Lower leg skin (tissue), 4 donors: Measurements from ENCODE around the gene LYZL4. TPM values are rescaled to one million over a fixed set of nuclear protein-coding genes. Genes with fewer than 3 reads are reported as not detected.

Experiments used
- DNase-seq, 2 donors: peaks; one replicate each; pipeline ENCODE4 v3.0.0-alpha.2; 2019; ENCODE audit warnings: low spot score in 2 of 2
- H3K4me3 ChIP-seq: fragments of 200-600 bp; sonication (generic); 2 replicates; pipeline ENCODE4 v1.5.1; 2017; ENCODE audit warnings: mild to moderate bottlenecking, low read depth; ENCODE audit not compliant: poor library complexity, severe bottlenecking
- CTCF ChIP-seq, 3 donors: fragments of 450-650 bp; IDR thresholded peaks; one replicate each; pipeline ENCODE4 v1.5.1; 2016; ENCODE audit warnings: antibody characterized with exemption in 3 of 3, mild to moderate bottlenecking in 3 of 3, moderate library complexity in 2 of 3
- POLR2A ChIP-seq, 2 donors: fragments of 450-650 bp; IDR thresholded peaks; one replicate each; pipeline ENCODE4 v1.6.1; 2016 to 2017; ENCODE audit warnings: antibody characterized with exemption in 2 of 2, mild to moderate bottlenecking in 1 of 2, moderate library complexity in 1 of 2
- WGBS, 2 donors: methylation state at CpG; one replicate each; pipeline ENCODE4 v1.1.5; 2018; 5-methylcytosine and 5-hydroxymethylcytosine counted together
- intact Hi-C: fragments of 100-400 bp; cut with DNase I; formaldehyde crosslinking; loops from one replicate; pipeline ENCODE4 v1.15.0; 2023; ENCODE audit warnings: low total_unique reads
- total RNA-seq, 4 donors: library from RNA; depleted of rRNA; stranded (reverse); fragments of >200 nt; gene quantifications; one replicate each; pipeline ENCODE4 v1.1.0, GENCODE V29; 2016

Gene LYZL4
- total RNA-seq, 4 donors from 2014 or later = not detected

DNA sequence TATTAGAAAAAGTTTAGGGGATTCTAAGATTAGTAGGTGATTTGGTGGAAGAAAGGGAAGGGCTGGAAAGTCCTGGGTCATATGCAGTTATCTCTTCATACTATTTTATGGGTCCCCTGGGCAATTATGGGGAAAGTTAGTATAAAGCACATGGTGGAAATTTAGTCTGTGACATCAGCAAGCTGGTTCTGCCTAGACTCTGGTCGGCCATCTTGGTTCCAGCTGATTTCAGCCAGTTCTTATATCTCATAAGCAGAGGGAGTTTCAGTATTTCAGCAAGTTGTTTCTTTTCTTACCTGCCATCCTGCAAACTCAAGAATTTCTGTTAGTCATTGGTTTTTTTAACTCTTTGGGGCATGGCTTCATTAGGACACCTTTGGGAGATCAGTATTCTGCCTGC, 1.0 kb upstream of the LYZL4 start:
- 77 to 83% methylated on average over 1 of the region's 1 CpG for WGBS, 2 donors
- TF ChIP-seq CTCF (IDR thresholded peaks at IDR 0.05) (no peak), POLR2A (IDR thresholded peaks at IDR 0.05) (no peak)
- intact Hi-C loops = no loop called here
- no peak overlapping the region for H3K4me3 ChIP-seq
- no peak for DNase-seq

GRCh38 chr3:42408156-42408555, 2.3 kb downstream of the LYZL4 start:
- DNase-seq = peak in 1 of 2 donors; percentile 54
- intact Hi-C loops = no loop called here
- no peak overlapping the region for H3K4me3 ChIP-seq
- WGBS, 2 donors = 77 to 79% methylated on average over 2 of the region's 2 CpGs
- TF ChIP-seq POLR2A (IDR thresholded peaks at IDR 0.05) (no peak), CTCF (IDR thresholded peaks at IDR 0.05) (no peak)

- TF ChIP-seq CTCF (IDR thresholded peaks at IDR 0.05) = no peak
- no peak for TF ChIP-seq POLR2A (IDR thresholded peaks at IDR 0.05)
- 87 to 88% methylated on average over 14 of the region's 14 CpGs for WGBS, 2 donors
- intact Hi-C loops = no loop called here
- peak in 1 of 2 donors; percentile 53 for DNase-seq
- no peak overlapping the region for H3K4me3 ChIP-seq
These were observed 3.5 kb downstream of the LYZL4 start for GRCh38 chr3:42406727-42407450.

GRCh38 chr3:42405857-42406256, 4.6 kb downstream of the LYZL4 start:
- 95 to 98% methylated on average over 7 of the region's 7 CpGs for WGBS, 2 donors
- TF ChIP-seq POLR2A (IDR thresholded peaks at IDR 0.05) (no peak), CTCF (IDR thresholded peaks at IDR 0.05) (no peak)
- intact Hi-C loops = no loop called here
- no peak for DNase-seq
- H3K4me3 ChIP-seq = no peak overlapping the region

DNA sequence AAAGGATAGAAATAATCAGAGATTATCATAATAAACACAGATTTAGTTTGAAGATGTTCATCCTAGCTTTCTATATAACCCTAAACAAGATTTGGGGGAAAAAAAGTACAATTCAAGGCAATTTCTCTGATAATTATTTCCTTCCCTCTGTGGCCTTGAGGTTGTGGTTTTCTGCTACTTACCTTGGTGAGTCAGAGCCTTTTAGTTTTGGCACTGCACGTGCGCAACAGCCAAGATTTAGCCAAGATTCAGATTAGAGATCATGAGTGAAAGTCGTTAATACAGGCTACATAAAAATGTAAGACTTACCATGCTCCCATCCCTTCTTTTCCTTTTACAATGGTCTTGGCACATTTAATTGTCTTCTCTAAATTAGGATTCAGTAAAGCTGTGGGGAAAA, 6.7 kb downstream of the LYZL4 start:
- intact Hi-C loops = no loop called here
- H3K4me3 ChIP-seq = no peak overlapping the region
- WGBS, 2 donors = 36 to 52% methylated on average over 3 of the region's 3 CpGs
- DNase-seq = no peak
- TF ChIP-seq CTCF (IDR thresholded peaks at IDR 0.05) = no peak
- no peak for TF ChIP-seq POLR2A (IDR thresholded peaks at IDR 0.05)
